ENCODE data around the gene IRF2BPL. TPM values are rescaled to one million over a fixed set of nuclear protein-coding genes. Genes with fewer than 3 reads are reported as not detected.
A peak's percentile ranks its signal among the peaks of the same experiment; 100 is the strongest.

The IRF2BPL gene
- total and polyA plus RNA-seq, 9 of the 15 experiments (the other 6 are each of a cell fraction or from before 2014, with no cell fraction given) = 0.52 to 21.6 (median 2.5) TPM

GRCh38 chr14:76984297-76984696, 44.2 kb downstream of the IRF2BPL start:
- Histone ChIP-seq H3K27ac (ENCODE audit: extremely low read depth, low read depth, low read length) (no peak overlapping the region), H4K20me1 (replicated peaks; ENCODE audit: control insufficient read depth, insufficient read depth, low read length) (no peaks in the 10 kb centered on the region), H3K9me3 (replicated peaks; ENCODE audit: control insufficient read depth, insufficient read depth, low read depth, low read length) (0 out of 2 replicates have a peak, but pooled peaks cover 7% of the 10 kb centered on the region), H3K27me3 (ENCODE audit: control insufficient read depth in 2 of 2, insufficient read depth in 2 of 2, low read length in 2 of 2) (no peaks in the 10 kb centered on the region), H3K4me3 (no peak overlapping the region), H3K4me1 (replicated peaks in 1 of 2; ENCODE audit: control insufficient read depth in 2 of 2, insufficient read depth in 2 of 2, low read length in 2 of 2) (peaks cover 0 to 5% of the 10 kb centered on the region in 2 experiments; a peak in 4 of 5 replicates), H2AFZ (ENCODE audit: low read depth, low read length) (0 out of 2 replicates have a peak overlapping the region, but pooled peaks have one; percentile 44), H3K36me3 (ENCODE audit: control insufficient read depth, insufficient read depth, low read length) (no peaks in the 10 kb centered on the region), H3K9ac (ENCODE audit: insufficient read depth in 1 of 2, low read depth in 2 of 2, low read length in 2 of 2) (no peak overlapping the region), H3K4me2 (ENCODE audit: insufficient read depth, low read length) (no peak overlapping the region), H3K79me2 (ENCODE audit: control insufficient read depth, insufficient read depth, low read length) (no peaks in the 10 kb centered on the region), H3K9me1 (ENCODE audit: control insufficient read depth, insufficient read depth, low read length) (no peaks in the 10 kb centered on the region)
- ATAC-seq (peak; percentile 66), DNase-seq (ENCODE audit: extremely low read depth in 1 of 4, low spot score in 3 of 4) (no peak), FAIRE-seq (no peak)
- intact Hi-C loops (cut with micrococcal nuclease) (no loop called here), in situ Hi-C loops (cut with MboI) (no loop called here)
- TF ChIP-seq TCF3 (CRISPR knock-in tag; IDR thresholded peaks at IDR 0.05) = no peak
- no peak for TF ChIP-seq PTBP1 (IDR thresholded peaks at IDR 0.05; ENCODE audit: low read depth, low read length)
- no peak for TF ChIP-seq RB1 (IDR thresholded peaks at IDR 0.05; ENCODE audit: low read depth)
- TF ChIP-seq LEF1 (IDR thresholded peaks at IDR 0.05) = no peak
- TF ChIP-seq CBFB (CRISPR knock-in tag; IDR thresholded peaks at IDR 0.05) = no peak
- TF ChIP-seq ELK1 (CRISPR knock-in tag; IDR thresholded peaks at IDR 0.05) = no peak
- TF ChIP-seq BHLHE40 (IDR thresholded peaks at IDR 0.05; ENCODE audit: low read length) = no peak
- no peak for TF ChIP-seq NELFE (IDR thresholded peaks at IDR 0.05; ENCODE audit: insufficient read depth, insufficient read length)
- TF ChIP-seq CEBPB (tag; IDR thresholded peaks at IDR 0.05) = no peak
- TF ChIP-seq HOMEZ (CRISPR knock-in tag; IDR thresholded peaks at IDR 0.05) = no peak
- 0% methylated on average over 2 of the region's 4 CpGs for WGBS (ENCODE audit: insufficient coverage, low coverage, missing lambda C conversion rate)
- no TSS peak for BruUV-seq (replicated peaks)
- ChIA-PET CTCF (ENCODE audit: low intra/inter-chr PET ratio) (no interaction called here), POLR2A (interaction anchor here (1.4 kb wide), 1 partner anchor 25 kb away, joined by 4 read pairs; no protein-coding TSS in a partner anchor)

All from K562 (cell line).